BE2C (cell line): Measurements from ENCODE around the gene IL12RB1.
"Not testable (repeated sequence)": the region's sequence is repeated elsewhere in the genome, so short reads cannot be mapped to it uniquely, and the experiment has no call there.

Experiments
- DNase-seq: peaks from one replicate; pipeline ENCODE4 v3.0.0-alpha.2; 2020
- H3K27me3 ChIP-seq: fragments of 250-450 bp; sonication (Bioruptor Pico); 2 replicates; pipeline ENCODE4 v1.5.1; 2020; ENCODE audit warnings: mild to moderate bottlenecking
- H3K36me3 ChIP-seq: fragments of 250-450 bp; sonication (Bioruptor Pico); 2 replicates; pipeline ENCODE4 v1.5.1; 2020; ENCODE audit warnings: mild to moderate bottlenecking
- H3K4me1 ChIP-seq: fragments of 250-450 bp; sonication (Bioruptor Pico); 2 replicates; pipeline ENCODE4 v1.5.1; 2020
- H3K4me3 ChIP-seq: 2 replicates; pipeline ENCODE4 v1.5.1; 2011; ENCODE audit warnings: low read depth, low read length
- H3K9me3 ChIP-seq: fragments of 250-450 bp; sonication (Bioruptor Pico); 2 replicates; pipeline ENCODE4 v1.5.1; 2020
- CTCF ChIP-seq: IDR thresholded peaks from 2 replicates; pipeline ENCODE4 v1.5.1; 2012; ENCODE audit warnings: mild to moderate bottlenecking, low read depth, low read length

The IL12RB1 gene

GRCh38 chr19:18089726-18090125 lies 3.0 kb upstream of the IL12RB1 start:
- no peaks in the 10 kb centered on the region for H3K36me3 ChIP-seq
- H3K27me3 ChIP-seq = no peaks in the 10 kb centered on the region
- no peaks in the 10 kb centered on the region for H3K4me1 ChIP-seq
- no peak for DNase-seq
- no peak overlapping the region for H3K4me3 ChIP-seq
- TF ChIP-seq CTCF = no peak
- H3K9me3 ChIP-seq = peaks cover 3% of the 10 kb centered on the region

- H3K4me1 ChIP-seq, H3K27me3 ChIP-seq, H3K9me3 ChIP-seq, DNase-seq, H3K4me3 ChIP-seq, H3K36me3 ChIP-seq: not testable (repeated sequence)
Measured at GRCh38 chr19:18089096-18089541, 2.4 kb upstream of the IL12RB1 start.

- no peak overlapping the region for H3K4me3 ChIP-seq
Measured at GRCh38 chr19:18085702-18086457, 854 bp downstream of the IL12RB1 start.

GRCh38 chr19:18083929-18084684 lies 2.6 kb downstream of the IL12RB1 start:
- Histone ChIP-seq H3K9me3 (no peaks in the 10 kb centered on the region), H3K4me1 (no peaks in the 10 kb centered on the region), H3K4me3 (no peak overlapping the region), H3K27me3 (peaks cover 8% of the 10 kb centered on the region), H3K36me3 (no peaks in the 10 kb centered on the region)
- no peak for TF ChIP-seq CTCF
- DNase-seq = no peak

More at GRCh38 chr19:18085702-18086457, 854 bp downstream of the IL12RB1 start:
- Histone ChIP-seq H3K4me1 (no peaks in the 10 kb centered on the region), H3K9me3 (no peaks in the 10 kb centered on the region), H3K27me3 (peaks cover 8% of the 10 kb centered on the region), H3K36me3 (no peaks in the 10 kb centered on the region)
- TF ChIP-seq CTCF = no peak
- DNase-seq = no peak

GRCh38 chr19:18074192-18074591 lies 12.5 kb downstream of the IL12RB1 start:
- no peak overlapping the region for H3K4me3 ChIP-seq
- TF ChIP-seq CTCF = peak; percentile 30; the same call in 1 of the 2 replicates
- no peaks in the 10 kb centered on the region for H3K36me3 ChIP-seq
- DNase-seq = no peak
- no peaks in the 10 kb centered on the region for H3K4me1 ChIP-seq
- H3K27me3 ChIP-seq = no peaks in the 10 kb centered on the region
- H3K9me3 ChIP-seq = no peaks in the 10 kb centered on the region

GRCh38 chr19:18073197-18073596 lies 13.5 kb downstream of the IL12RB1 start:
- TF ChIP-seq CTCF = no peak
- no peaks in the 10 kb centered on the region for H3K9me3 ChIP-seq
- no peak overlapping the region for H3K4me3 ChIP-seq
- no peaks in the 10 kb centered on the region for H3K27me3 ChIP-seq
- H3K36me3 ChIP-seq = no peaks in the 10 kb centered on the region
- H3K4me1 ChIP-seq = no peaks in the 10 kb centered on the region
- DNase-seq = no peak
